Fibroblast of skin of right biceps (primary cell): Measurements from ENCODE around the gene P2RX1.
A peak's percentile ranks its signal among the peaks of the same experiment; 100 is the strongest.

ENCODE experiments used
- DNase-seq: peaks from one replicate; pipeline ENCODE4 v3.0.0-alpha.2; 2013

P2RX1 gene

GRCh38 chr17:3848229-3848835 is 67.9 kb downstream of the P2RX1 start:
- DNase-seq, result peak; percentile 15

DNA sequence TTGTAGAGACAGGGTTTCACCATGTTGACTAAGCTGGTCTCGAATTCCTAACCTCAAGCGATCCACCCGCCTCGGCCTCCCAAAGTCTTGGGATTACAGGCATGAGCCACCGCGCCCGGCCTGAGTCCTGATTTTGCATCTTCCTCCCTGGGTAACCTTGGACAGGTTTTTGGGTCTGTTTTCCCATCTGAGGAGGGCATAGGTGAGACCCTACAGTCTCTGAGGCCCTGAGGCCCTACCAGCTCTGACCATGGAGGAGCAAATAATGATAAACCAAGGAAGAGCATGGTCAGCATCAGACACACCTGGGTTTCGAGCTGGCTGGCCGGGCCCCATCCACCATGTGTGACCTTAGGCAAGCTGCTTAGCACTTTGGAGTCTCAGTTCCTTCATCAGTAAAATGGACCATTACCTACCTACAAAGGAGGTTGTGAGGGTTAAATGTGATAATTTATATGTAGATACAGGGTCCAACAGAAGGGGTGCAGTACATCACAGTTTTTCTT is 69.0 kb downstream of the P2RX1 start:
- no peak for DNase-seq
